H9 (cell line): ENCODE results near the gene ATAD2B. TPM values are rescaled to one million over a fixed set of nuclear protein-coding genes. Genes with fewer than 3 reads are reported as not detected.

ENCODE experiments used
- DNase-seq: peaks from one replicate; pipeline ENCODE4 v3.0.0-alpha.2; 2017
- H2AFZ ChIP-seq: one replicate; pipeline ENCODE4 v1.6.1; 2013; ENCODE audit warnings: mild to moderate bottlenecking, low read length, control low read depth, moderate library complexity
- H2AK5ac ChIP-seq: 2 replicates; pipeline ENCODE4 v1.6.1; 2013; ENCODE audit warnings: low read length, control low read depth, mixed read lengths; ENCODE audit not compliant: insufficient read length
- H2BK120ac ChIP-seq: one replicate; pipeline ENCODE4 v1.6.1; 2013; ENCODE audit warnings: low read depth, mild to moderate bottlenecking, low read length, control low read depth, inconsistent platforms; ENCODE audit not compliant: poor library complexity, severe bottlenecking
- H2BK12ac ChIP-seq: 2 replicates; pipeline ENCODE4 v1.6.1; 2013; ENCODE audit warnings: low read length, control low read depth, mixed read lengths, low read depth; ENCODE audit not compliant: insufficient read length
- H2BK15ac ChIP-seq: 2 replicates; pipeline ENCODE4 v1.6.1; 2013; ENCODE audit warnings: low read depth, low read length, control low read depth
- H2BK20ac ChIP-seq: one replicate; pipeline ENCODE4 v1.6.1; 2013; ENCODE audit warnings: low read depth, mild to moderate bottlenecking, low read length, control low read depth, inconsistent platforms; ENCODE audit not compliant: poor library complexity, severe bottlenecking
- H2BK5ac ChIP-seq: 2 replicates; pipeline ENCODE4 v1.6.1; 2013; ENCODE audit warnings: low read length, control low read depth, mixed read lengths; ENCODE audit not compliant: insufficient read length
- H3K14ac ChIP-seq: 2 replicates; pipeline ENCODE4 v1.6.1; 2013; ENCODE audit warnings: low read length, control low read depth; ENCODE audit not compliant: insufficient read depth
- H3K18ac ChIP-seq: 2 replicates; pipeline ENCODE4 v1.6.1; 2013; ENCODE audit warnings: low read depth, mild to moderate bottlenecking, mixed read lengths, low read length, control low read depth; ENCODE audit not compliant: insufficient read length
- H3K23ac ChIP-seq: 2 replicates; pipeline ENCODE4 v1.6.1; 2013; ENCODE audit warnings: low read length, control low read depth, mixed read lengths, low read depth; ENCODE audit not compliant: insufficient read length
- H3K23me2 ChIP-seq: 2 replicates; pipeline ENCODE4 v1.6.1; 2013; ENCODE audit warnings: low read depth, mild to moderate bottlenecking, mixed read lengths, low read length, control low read depth; ENCODE audit not compliant: insufficient read length, poor library complexity, severe bottlenecking
- H3K27ac ChIP-seq: 2 replicates; pipeline ENCODE4 v1.5.1; 2013; ENCODE audit warnings: low read length, control low read depth, mixed read lengths, low read depth; ENCODE audit not compliant: insufficient read length
- H3K27me3 ChIP-seq: 2 replicates; pipeline ENCODE4 v1.6.1; 2013; ENCODE audit warnings: low read length, control low read depth, inconsistent platforms; ENCODE audit not compliant: insufficient read depth
- H3K4ac ChIP-seq: 2 replicates; pipeline ENCODE4 v1.6.1; 2013; ENCODE audit warnings: low read depth, mild to moderate bottlenecking, control low read depth, inconsistent platforms, low read length, moderate library complexity
- H3K4me1 ChIP-seq: 2 replicates; pipeline ENCODE4 v1.6.1; 2013; ENCODE audit warnings: low read length, control low read depth, inconsistent platforms; ENCODE audit not compliant: insufficient read depth
- H3K4me2 ChIP-seq: 2 replicates; pipeline ENCODE4 v1.6.1; 2013; ENCODE audit warnings: low read length, control low read depth, mixed read lengths; ENCODE audit not compliant: insufficient read length, insufficient read depth
- H3K56ac ChIP-seq: 2 replicates; pipeline ENCODE4 v1.6.1; 2013; ENCODE audit warnings: low read depth, mild to moderate bottlenecking, mixed read lengths, low read length, control low read depth; ENCODE audit not compliant: insufficient read length
- H3K79me1 ChIP-seq: 2 replicates; pipeline ENCODE4 v1.6.1; 2013; ENCODE audit warnings: low read depth, mild to moderate bottlenecking, moderate library complexity, low read length, control low read depth, inconsistent platforms; ENCODE audit not compliant: insufficient read depth, poor library complexity, severe bottlenecking
- H3K79me2 ChIP-seq: 2 replicates; pipeline ENCODE4 v1.6.1; 2013; ENCODE audit warnings: low read length, control low read depth, inconsistent platforms; ENCODE audit not compliant: insufficient read depth
- H3K9ac ChIP-seq: 2 replicates; pipeline ENCODE4 v1.6.1; 2013; ENCODE audit warnings: low read length, control low read depth, mixed read lengths; ENCODE audit not compliant: insufficient read length; ENCODE audit errors: extremely low read depth
- H3K9me3 ChIP-seq: one replicate; pipeline ENCODE4 v1.6.1; 2013; ENCODE audit warnings: low read depth, low read length, inconsistent platforms; ENCODE audit not compliant: control insufficient read depth
- H3T11ph ChIP-seq: one replicate; pipeline ENCODE4 v1.6.1; 2013; ENCODE audit warnings: mild to moderate bottlenecking, low read length, control low read depth, inconsistent platforms
- H4K20me1 ChIP-seq: one replicate; pipeline ENCODE4 v1.6.1; 2013; ENCODE audit not compliant: control insufficient read depth, insufficient read length, insufficient read depth
- H4K5ac ChIP-seq: 2 replicates; pipeline ENCODE4 v1.6.1; 2013; ENCODE audit warnings: low read depth, mild to moderate bottlenecking, mixed read lengths, low read length, control low read depth; ENCODE audit not compliant: insufficient read length
- H4K8ac ChIP-seq: replicated peaks from 2 replicates; pipeline ENCODE4 v1.6.1; 2013; ENCODE audit warnings: low read length, control low read depth, mixed read lengths, low read depth; ENCODE audit not compliant: insufficient read length
- H4K91ac ChIP-seq: 2 replicates; pipeline ENCODE4 v1.6.1; 2013; ENCODE audit warnings: low read depth, mild to moderate bottlenecking, moderate library complexity, mixed read lengths, low read length, control low read depth; ENCODE audit not compliant: insufficient read length
- H3K27ac Mint-ChIP-seq, 3 experiments: 2 replicates in 2 of 3; 3 replicates in 1 of 3; pipeline ENCODE4 v1.8.0; 2020 to 2021; ENCODE audit warnings: mixed read lengths in 3 of 3, mild to moderate bottlenecking in 1 of 3, moderate library complexity in 1 of 3
- H3K27me3 Mint-ChIP-seq: 2 replicates; pipeline ENCODE4 v1.8.0; 2021; ENCODE audit warnings: low read depth, mild to moderate bottlenecking, moderate library complexity, mixed read lengths
- H3K36me3 Mint-ChIP-seq, 3 experiments: 2 replicates in 2 of 3; 3 replicates in 1 of 3; pipeline ENCODE4 v1.8.0; 2020 to 2021; ENCODE audit warnings: low read depth in 3 of 3, mixed read lengths in 3 of 3; ENCODE audit not compliant: insufficient read depth in 1 of 3
- H3K4me1 Mint-ChIP-seq, 2 experiments: 2 replicates each; pipeline ENCODE4 v1.8.0; 2020; ENCODE audit warnings: mixed read lengths in 2 of 2
- H3K4me3 Mint-ChIP-seq, 2 experiments: 2 replicates in 1 of 2; 3 replicates in 1 of 2; pipeline ENCODE4 v1.8.0; 2020 to 2021; ENCODE audit warnings: mild to moderate bottlenecking in 2 of 2, mixed read lengths in 2 of 2, moderate library complexity in 1 of 2
- H3K9me3 Mint-ChIP-seq, 2 experiments: 2 replicates in 1 of 2; 3 replicates in 1 of 2; pipeline ENCODE4 v1.8.0; 2020; ENCODE audit warnings: mild to moderate bottlenecking in 2 of 2, mixed read lengths in 2 of 2, moderate library complexity in 1 of 2
- WGBS: extraction: QIAGEN DNeasy Blood & Tissue Kit; methylation state at CpG from one replicate; pipeline ENCODE4 v1.1.7; 2013; ENCODE audit warnings: missing lambda C conversion rate, low lambda C conversion rate, mixed read lengths; ENCODE audit not compliant: insufficient read length; ENCODE audit errors: extremely low coverage; 5-methylcytosine and 5-hydroxymethylcytosine counted together
- total RNA-seq: library from RNA; stranded (reverse); gene quantifications from 2 replicates; pipeline ENCODE4 v1.2.1, GENCODE V29; 2021
- TF ChIP-seq, protein P1 (sequence below): fragments of 200-600 bp; sonication (generic); conservative IDR thresholded peaks from 3 replicates; pipeline ENCODE4 v1.8.0; 2021; ENCODE audit warnings: antibody characterized with exemption, mild to moderate bottlenecking

ATAD2B gene
- total RNA-seq, 1 experiment from 2014 or later, result 21.4 TPM

DNA sequence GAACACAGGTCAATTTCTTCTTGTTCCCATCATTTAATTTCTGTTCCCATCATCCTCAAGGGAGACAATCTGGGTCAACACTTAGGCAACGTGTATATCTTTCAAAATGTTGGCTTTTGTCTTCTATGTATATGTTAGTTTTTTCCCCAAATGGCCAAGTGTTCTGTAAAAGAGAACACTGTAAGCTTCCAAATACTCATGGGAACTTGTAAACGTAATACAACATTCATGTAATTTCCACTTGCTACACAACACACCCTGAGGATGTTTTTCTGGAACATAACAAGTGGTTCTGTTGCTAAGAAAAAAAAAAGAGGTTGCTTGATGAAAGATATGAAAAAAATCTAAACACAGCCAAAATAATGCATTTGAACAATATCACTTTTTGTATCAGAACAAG lies 149.1 kb downstream of the ATAD2B start:
- no peak overlapping the region for H3K27ac ChIP-seq
- H2BK120ac ChIP-seq, result no peak overlapping the region
- no peaks in the 10 kb centered on the region for H3K9me3 Mint-ChIP-seq
- no peak for DNase-seq
- no peak overlapping the region for H2BK15ac ChIP-seq
- H3K4ac ChIP-seq, result no peak overlapping the region
- no peaks in the 10 kb centered on the region for H3K27me3 ChIP-seq
- H3K14ac ChIP-seq, result no peak overlapping the region
- TF ChIP-seq, protein P1, sequence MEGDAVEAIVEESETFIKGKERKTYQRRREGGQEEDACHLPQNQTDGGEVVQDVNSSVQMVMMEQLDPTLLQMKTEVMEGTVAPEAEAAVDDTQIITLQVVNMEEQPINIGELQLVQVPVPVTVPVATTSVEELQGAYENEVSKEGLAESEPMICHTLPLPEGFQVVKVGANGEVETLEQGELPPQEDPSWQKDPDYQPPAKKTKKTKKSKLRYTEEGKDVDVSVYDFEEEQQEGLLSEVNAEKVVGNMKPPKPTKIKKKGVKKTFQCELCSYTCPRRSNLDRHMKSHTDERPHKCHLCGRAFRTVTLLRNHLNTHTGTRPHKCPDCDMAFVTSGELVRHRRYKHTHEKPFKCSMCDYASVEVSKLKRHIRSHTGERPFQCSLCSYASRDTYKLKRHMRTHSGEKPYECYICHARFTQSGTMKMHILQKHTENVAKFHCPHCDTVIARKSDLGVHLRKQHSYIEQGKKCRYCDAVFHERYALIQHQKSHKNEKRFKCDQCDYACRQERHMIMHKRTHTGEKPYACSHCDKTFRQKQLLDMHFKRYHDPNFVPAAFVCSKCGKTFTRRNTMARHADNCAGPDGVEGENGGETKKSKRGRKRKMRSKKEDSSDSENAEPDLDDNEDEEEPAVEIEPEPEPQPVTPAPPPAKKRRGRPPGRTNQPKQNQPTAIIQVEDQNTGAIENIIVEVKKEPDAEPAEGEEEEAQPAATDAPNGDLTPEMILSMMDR, result no peak
- no peak overlapping the region for H3K4me2 ChIP-seq
- no peak overlapping the region for H3T11ph ChIP-seq
- H2BK20ac ChIP-seq, result no peak overlapping the region
- H3K9ac ChIP-seq, result no peak overlapping the region
- no peak overlapping the region for H3K4me3 Mint-ChIP-seq
- no peak overlapping the region for H3K56ac ChIP-seq
- no peak overlapping the region for H3K18ac ChIP-seq
- H3K23me2 ChIP-seq, result no peaks in the 10 kb centered on the region
- no peak overlapping the region for H4K5ac ChIP-seq
- no peak overlapping the region for H2AFZ ChIP-seq
- H3K4me1 ChIP-seq, result no peaks in the 10 kb centered on the region
- no peaks in the 10 kb centered on the region; the same call in 1 of the 2 replicates for H3K79me2 ChIP-seq
- H2AK5ac ChIP-seq, result no peak overlapping the region
- no peak overlapping the region for H3K27ac Mint-ChIP-seq
- no peaks in the 10 kb centered on the region for H3K27me3 Mint-ChIP-seq
- H3K4me1 Mint-ChIP-seq, result no peaks in the 10 kb centered on the region
- no peaks in the 10 kb centered on the region for H3K79me1 ChIP-seq
- no peak overlapping the region for H4K91ac ChIP-seq
- WGBS, result no CpG with 5 or more reads among the region's 2 CpGs
- no peak overlapping the region for H4K8ac ChIP-seq
- H4K20me1 ChIP-seq, result no peaks in the 10 kb centered on the region
- no peaks in the 10 kb centered on the region for H3K9me3 ChIP-seq
- no peak overlapping the region for H2BK5ac ChIP-seq
- no peak overlapping the region for H2BK12ac ChIP-seq
- H3K23ac ChIP-seq, result no peak overlapping the region
- peaks cover 7 to 21% (median 8%) of the 10 kb centered on the region in 3 experiments for H3K36me3 Mint-ChIP-seq
